Measurements from ENCODE around the gene KCNQ1OT1.

Gene KCNQ1OT1

DNA sequence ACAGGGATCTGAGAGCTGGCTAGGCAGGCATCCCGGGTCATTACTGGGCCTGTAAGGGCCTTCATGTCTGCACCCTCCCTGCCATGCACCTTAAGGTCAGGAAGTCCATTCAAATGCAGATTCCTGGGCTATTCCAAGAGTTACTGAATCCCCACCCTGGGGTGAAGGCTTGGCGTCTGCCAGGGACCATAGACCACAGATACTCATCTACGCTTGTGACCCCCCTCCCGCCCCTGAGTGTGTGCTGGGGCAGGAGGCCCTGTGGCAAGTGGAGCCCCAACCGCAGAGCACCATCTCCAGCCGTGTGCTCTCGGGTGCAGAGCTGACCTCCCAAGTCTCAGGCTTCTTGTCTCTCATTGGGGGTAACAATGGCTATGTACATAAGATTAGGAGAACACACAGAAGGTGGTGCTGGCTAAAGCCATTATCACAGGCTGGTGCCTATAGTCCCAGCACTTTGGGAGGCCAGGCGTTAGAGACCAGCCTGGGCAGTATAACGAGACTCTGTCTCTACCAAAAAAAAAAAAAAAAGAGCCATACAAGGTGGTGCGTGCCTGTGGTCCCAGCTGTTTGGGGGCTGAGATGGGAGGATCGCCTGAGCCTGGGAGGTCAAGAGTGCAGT is 19.1 kb upstream of the KCNQ1OT1 start:
- TF ChIP-seq, protein P1, sequence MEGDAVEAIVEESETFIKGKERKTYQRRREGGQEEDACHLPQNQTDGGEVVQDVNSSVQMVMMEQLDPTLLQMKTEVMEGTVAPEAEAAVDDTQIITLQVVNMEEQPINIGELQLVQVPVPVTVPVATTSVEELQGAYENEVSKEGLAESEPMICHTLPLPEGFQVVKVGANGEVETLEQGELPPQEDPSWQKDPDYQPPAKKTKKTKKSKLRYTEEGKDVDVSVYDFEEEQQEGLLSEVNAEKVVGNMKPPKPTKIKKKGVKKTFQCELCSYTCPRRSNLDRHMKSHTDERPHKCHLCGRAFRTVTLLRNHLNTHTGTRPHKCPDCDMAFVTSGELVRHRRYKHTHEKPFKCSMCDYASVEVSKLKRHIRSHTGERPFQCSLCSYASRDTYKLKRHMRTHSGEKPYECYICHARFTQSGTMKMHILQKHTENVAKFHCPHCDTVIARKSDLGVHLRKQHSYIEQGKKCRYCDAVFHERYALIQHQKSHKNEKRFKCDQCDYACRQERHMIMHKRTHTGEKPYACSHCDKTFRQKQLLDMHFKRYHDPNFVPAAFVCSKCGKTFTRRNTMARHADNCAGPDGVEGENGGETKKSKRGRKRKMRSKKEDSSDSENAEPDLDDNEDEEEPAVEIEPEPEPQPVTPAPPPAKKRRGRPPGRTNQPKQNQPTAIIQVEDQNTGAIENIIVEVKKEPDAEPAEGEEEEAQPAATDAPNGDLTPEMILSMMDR (conservative IDR thresholded peaks at IDR 0.05; ENCODE audit: low read depth, low read length) = no peak
- no peak for DNase-seq (ENCODE audit: low read depth)
- no peak overlapping the region for H3K4me3 ChIP-seq (ENCODE audit: low read depth, low read length)

DNA sequence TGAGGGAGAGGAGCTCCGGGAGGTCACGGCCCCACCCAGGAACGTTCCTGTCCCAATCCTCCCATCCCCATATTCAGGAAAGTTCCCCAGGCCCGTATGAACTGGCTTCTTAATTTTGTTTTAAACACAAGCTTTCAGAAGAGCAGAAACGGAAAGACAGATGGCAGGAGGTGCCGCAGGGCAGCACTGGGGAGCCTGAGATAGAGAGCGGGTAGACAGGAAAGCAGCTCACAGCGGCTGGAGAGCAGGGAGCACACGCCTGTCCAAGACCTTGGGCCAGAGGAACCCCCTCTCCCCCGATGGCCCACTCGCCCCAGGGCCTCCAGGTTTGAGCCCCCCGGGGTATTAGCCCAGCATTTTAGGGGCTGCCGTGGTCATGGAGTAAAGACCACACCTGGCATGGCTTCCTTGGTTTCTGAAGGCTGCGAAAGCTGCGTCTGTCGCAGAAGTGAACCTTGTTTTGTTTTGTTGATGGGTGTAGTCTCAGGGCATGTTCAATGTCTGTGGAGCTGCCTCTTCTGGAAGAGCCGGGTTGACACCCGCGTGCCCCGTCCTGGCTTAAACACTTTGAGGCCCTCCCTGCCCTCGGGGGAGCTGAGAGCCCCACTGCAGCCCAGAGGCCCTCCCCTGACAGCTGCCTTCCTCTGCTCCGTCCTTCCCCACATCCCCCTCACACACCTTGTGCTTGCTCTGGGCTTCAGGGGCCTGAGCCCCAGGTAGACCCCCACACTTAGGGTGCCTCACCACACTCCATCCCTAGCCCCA is 17.9 kb upstream of the KCNQ1OT1 start:
- no peak overlapping the region for H3K4me3 ChIP-seq (ENCODE audit: low read depth, low read length)
- TF ChIP-seq, protein P1 (conservative IDR thresholded peaks at IDR 0.05; ENCODE audit: low read depth, low read length) = no peak
- no peak for DNase-seq (ENCODE audit: low read depth)

DNA sequence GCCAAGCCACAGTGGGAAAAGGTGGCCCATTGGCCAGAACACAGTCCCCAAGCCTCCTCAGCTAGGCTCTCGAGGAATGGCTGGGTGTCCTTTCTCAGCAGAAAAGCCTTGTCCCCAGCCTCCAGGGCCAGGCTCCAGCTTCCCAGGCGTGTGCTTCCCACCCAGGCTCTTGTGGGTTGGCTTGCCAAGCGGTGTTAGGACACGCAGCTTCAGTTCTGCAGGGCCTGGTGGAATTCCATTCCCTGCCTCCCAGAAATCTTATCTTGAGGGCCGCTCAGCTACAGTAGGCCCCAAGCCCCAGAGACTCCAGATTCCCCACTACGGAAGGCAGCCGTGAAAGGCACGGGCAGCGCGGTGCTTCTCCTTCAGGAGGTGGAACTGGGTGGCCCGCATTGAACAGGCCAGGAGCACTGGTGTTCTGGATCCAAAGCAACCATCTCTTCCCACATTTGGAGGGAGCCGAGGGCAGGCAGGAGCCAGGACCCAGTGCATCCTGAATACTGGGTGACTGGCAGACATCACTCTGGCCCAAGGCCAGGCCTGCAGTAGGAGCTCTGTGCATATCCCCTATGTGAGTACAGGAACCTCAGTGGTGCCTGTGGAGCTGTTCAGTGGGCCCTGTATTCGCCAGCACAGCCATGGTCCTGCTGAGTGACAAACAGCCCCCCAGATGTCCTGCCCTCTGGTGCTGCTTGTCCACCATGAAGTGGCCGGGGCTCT is 16.7 kb upstream of the KCNQ1OT1 start:
- TF ChIP-seq, protein P1 (conservative IDR thresholded peaks at IDR 0.05; ENCODE audit: low read depth, low read length) = no peak
- H3K4me3 ChIP-seq (ENCODE audit: low read depth, low read length) = no peak overlapping the region
- DNase-seq (ENCODE audit: low read depth) = no peak

DNA sequence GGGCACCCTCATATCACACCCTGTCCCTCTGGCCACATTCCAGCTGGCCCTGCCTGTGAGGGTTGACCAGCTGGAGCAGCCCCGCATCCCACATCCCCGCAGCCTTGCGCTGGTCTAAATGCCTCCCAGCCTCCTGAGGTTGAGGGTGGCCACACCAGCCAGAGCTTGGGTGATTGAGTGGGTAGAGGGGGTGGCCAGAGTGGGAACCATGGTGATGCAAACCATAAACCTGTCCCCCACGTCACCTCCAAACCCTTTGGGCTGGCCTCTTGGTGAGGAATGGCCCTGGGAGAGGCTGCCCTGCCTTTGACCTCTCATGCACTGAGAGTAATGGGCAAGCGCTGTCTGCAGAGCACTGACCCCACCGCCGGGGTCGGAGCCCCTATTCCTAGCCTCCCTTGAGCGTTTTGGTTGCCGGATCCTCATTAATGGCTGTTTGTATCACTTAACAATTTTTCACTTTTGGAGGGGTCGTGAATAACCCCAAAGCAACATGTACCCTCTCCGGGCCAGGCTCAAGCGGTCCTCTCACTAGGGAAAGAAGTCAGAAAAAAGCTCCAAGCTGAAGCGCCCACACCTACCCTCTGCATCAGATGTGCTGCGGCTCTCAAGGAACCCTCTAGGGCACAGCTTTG is 16.0 kb upstream of the KCNQ1OT1 start:
- no peak overlapping the region for H3K4me3 ChIP-seq (ENCODE audit: low read depth, low read length)
- no peak for DNase-seq (ENCODE audit: low read depth)
- TF ChIP-seq, protein P1 (conservative IDR thresholded peaks at IDR 0.05; ENCODE audit: low read depth, low read length) = no peak

DNA sequence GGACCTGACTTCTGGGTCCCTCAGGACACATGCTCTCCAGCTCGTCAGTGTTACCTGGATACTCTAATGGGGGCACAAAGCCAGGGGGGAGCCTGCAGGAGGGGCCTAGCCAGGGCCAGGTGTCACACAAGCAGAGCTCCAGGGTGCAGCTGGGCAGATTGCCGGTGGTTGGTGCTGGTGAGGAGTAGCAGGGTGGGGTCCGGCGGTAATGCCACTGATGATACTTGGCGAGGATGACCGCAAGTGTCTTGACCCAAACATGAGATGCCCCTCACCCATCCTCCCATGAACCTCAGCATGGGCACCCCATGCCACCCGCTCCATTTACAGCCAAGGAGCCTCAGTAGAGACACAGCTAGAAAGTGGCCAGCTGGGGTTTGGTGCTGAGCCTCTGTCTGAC is 15.1 kb upstream of the KCNQ1OT1 start:
- TF ChIP-seq, protein P1 (conservative IDR thresholded peaks at IDR 0.05; ENCODE audit: low read depth, low read length) = no peak
- no peak for DNase-seq (ENCODE audit: low read depth)

DNA sequence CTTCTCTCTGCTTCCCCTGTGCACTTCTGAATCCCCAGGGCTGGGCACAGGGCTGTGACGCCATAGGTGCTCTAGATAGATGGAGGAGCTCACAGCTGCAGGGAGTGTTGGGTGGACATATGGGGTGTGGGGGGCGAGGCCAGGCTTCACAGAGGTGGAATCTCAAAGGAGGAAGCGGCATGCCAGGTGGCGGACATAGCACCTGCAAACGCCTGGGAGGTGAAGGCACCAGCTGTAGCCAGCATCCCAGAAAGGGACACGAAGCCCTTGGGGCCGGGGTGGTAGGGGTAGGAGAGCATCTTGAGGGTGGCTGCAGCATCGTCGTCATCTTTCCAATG is 14.6 kb upstream of the KCNQ1OT1 start:
- DNase-seq (ENCODE audit: low read depth) = no peak
- TF ChIP-seq, protein P1 (conservative IDR thresholded peaks at IDR 0.05; ENCODE audit: low read depth, low read length) = no peak

More for the DNA sequence above, 15.1 kb upstream of the KCNQ1OT1 start:
- H3K4me3 ChIP-seq (ENCODE audit: low read depth, low read length) = no peak overlapping the region

More for the DNA sequence above, 14.6 kb upstream of the KCNQ1OT1 start:
- H3K4me3 ChIP-seq (ENCODE audit: low read depth, low read length) = no peak overlapping the region
